ENCODE results near the gene WSCD1. TPM values are rescaled to one million over a fixed set of nuclear protein-coding genes. Genes with fewer than 3 reads are reported as not detected.

Gene WSCD1
- total and polyA plus RNA-seq, 2 of the 4 experiments (the other 2 are of a cell fraction): 0.07 TPM; not detected in 1

DNA sequence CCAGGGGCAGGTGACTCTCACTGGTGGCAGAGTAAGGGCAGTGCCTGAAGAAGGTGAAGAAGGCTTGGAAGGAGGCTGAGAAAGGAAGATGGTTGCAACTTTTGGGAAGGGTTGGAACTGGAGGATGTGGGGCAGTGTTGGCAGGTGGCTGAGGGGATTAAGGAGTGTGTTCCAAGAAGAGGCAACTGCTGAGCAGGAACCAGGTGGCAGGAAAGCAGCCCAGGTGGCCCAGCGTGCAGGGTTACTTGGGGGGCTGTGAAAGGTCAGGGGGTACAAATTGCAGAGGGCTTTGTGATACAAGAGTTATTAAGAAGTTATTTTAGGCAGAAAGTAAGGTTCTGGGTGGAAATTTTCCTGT is 28.6 kb downstream of the WSCD1 start:
- no peak overlapping the region for H3K27ac ChIP-seq (ENCODE audit: insufficient read depth, low read length)

More for the DNA sequence above, 28.6 kb downstream of the WSCD1 start:
- Histone ChIP-seq H3K9me3 (ENCODE audit: control insufficient read depth, insufficient read depth, low read length) (peaks cover 6% of the 10 kb centered on the region; the same call in 1 of the 2 replicates), H2AK9ac (replicated peaks; ENCODE audit: low read depth, low read length, poor library complexity) (no peak overlapping the region), H3K4ac (ENCODE audit: low read depth, low read length) (no peak overlapping the region), H2BK15ac (ENCODE audit: low read depth, low read length) (no peak overlapping the region), H3K56ac (ENCODE audit: extremely low read depth, insufficient read depth, low read length) (no peak overlapping the region), H2BK20ac (ENCODE audit: low read depth, low read length) (no peak overlapping the region), H4K91ac (ENCODE audit: insufficient read depth, low read depth, low read length) (no peak overlapping the region), H3K4me1 (ENCODE audit: control insufficient read depth, insufficient read depth, low read length) (no peaks in the 10 kb centered on the region), H3K9me1 (ENCODE audit: insufficient read depth, low read length) (no peaks in the 10 kb centered on the region), H4K20me1 (ENCODE audit: insufficient read depth, low read length) (no peaks in the 10 kb centered on the region), H3K9ac (ENCODE audit: low read depth, low read length) (no peak overlapping the region), H3K4me2 (ENCODE audit: low read depth, low read length) (no peak overlapping the region), H3K18ac (ENCODE audit: low read depth, low read length) (no peak overlapping the region), H2AK5ac (ENCODE audit: low read depth, low read length) (no peak overlapping the region), H4K5ac (ENCODE audit: low read depth, low read length) (no peak overlapping the region), H3K79me1 (ENCODE audit: low read depth in 1 of 2, low read length in 2 of 2) (no peaks in the 10 kb centered on the region), H2BK5ac (ENCODE audit: low read depth, low read length, poor library complexity, severe bottlenecking) (no peak overlapping the region), H4K8ac (ENCODE audit: low read depth in 2 of 2, low read length in 2 of 2) (no peak overlapping the region), H2BK120ac (ENCODE audit: low read depth, low read length) (no peak overlapping the region), H2AFZ (replicated peaks; ENCODE audit: low read length, poor library complexity) (no peak overlapping the region), H3K27me3 (ENCODE audit: control insufficient read depth, insufficient read depth, low read length) (no peaks in the 10 kb centered on the region), H3K23ac (ENCODE audit: low read depth, low read length) (no peak overlapping the region), H3K36me3 (ENCODE audit: control insufficient read depth, insufficient read depth, low read length) (no peaks in the 10 kb centered on the region), H3K4me3 (ENCODE audit: insufficient read depth, low read depth, low read length) (no peak overlapping the region), H3K14ac (replicated peaks; ENCODE audit: low read depth, low read length) (no peak overlapping the region)
- DNase-seq: no peak
- ATAC-seq (ENCODE audit: low read depth): no peak
- no peak for TF ChIP-seq FOS (IDR thresholded peaks at IDR 0.05; ENCODE audit: low read depth, low read length)
- TF ChIP-seq, protein P1, sequence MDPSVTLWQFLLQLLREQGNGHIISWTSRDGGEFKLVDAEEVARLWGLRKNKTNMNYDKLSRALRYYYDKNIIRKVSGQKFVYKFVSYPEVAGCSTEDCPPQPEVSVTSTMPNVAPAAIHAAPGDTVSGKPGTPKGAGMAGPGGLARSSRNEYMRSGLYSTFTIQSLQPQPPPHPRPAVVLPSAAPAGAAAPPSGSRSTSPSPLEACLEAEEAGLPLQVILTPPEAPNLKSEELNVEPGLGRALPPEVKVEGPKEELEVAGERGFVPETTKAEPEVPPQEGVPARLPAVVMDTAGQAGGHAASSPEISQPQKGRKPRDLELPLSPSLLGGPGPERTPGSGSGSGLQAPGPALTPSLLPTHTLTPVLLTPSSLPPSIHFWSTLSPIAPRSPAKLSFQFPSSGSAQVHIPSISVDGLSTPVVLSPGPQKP (IDR thresholded peaks at IDR 0.05; ENCODE audit: borderline replicate concordance, low read depth, low read length): no peak
- TF ChIP-seq CHD1 (IDR thresholded peaks at IDR 0.05; ENCODE audit: low read depth, low read length): no peak
- TF ChIP-seq, protein P2, sequence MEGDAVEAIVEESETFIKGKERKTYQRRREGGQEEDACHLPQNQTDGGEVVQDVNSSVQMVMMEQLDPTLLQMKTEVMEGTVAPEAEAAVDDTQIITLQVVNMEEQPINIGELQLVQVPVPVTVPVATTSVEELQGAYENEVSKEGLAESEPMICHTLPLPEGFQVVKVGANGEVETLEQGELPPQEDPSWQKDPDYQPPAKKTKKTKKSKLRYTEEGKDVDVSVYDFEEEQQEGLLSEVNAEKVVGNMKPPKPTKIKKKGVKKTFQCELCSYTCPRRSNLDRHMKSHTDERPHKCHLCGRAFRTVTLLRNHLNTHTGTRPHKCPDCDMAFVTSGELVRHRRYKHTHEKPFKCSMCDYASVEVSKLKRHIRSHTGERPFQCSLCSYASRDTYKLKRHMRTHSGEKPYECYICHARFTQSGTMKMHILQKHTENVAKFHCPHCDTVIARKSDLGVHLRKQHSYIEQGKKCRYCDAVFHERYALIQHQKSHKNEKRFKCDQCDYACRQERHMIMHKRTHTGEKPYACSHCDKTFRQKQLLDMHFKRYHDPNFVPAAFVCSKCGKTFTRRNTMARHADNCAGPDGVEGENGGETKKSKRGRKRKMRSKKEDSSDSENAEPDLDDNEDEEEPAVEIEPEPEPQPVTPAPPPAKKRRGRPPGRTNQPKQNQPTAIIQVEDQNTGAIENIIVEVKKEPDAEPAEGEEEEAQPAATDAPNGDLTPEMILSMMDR (conservative IDR thresholded peaks at IDR 0.05; ENCODE audit: low read depth, low read length): no peak
- no peak for TF ChIP-seq SMC3 (IDR thresholded peaks at IDR 0.05; ENCODE audit: low read depth, low read length)
- TF ChIP-seq RFX5 (IDR thresholded peaks at IDR 0.05; ENCODE audit: low read depth, low read length): no peak
- no peak for TF ChIP-seq BHLHE40 (IDR thresholded peaks at IDR 0.05; ENCODE audit: low read depth, low read length)
- TF ChIP-seq, protein P3, sequence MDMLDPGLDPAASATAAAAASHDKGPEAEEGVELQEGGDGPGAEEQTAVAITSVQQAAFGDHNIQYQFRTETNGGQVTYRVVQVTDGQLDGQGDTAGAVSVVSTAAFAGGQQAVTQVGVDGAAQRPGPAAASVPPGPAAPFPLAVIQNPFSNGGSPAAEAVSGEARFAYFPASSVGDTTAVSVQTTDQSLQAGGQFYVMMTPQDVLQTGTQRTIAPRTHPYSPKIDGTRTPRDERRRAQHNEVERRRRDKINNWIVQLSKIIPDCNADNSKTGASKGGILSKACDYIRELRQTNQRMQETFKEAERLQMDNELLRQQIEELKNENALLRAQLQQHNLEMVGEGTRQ (IDR thresholded peaks at IDR 0.05; ENCODE audit: low read depth, low read length): no peak
- no peak for TF ChIP-seq CEBPB (IDR thresholded peaks at IDR 0.05; ENCODE audit: low read depth, low read length)
- no peak for TF ChIP-seq RAD21 (IDR thresholded peaks at IDR 0.05; ENCODE audit: low read length)
- no peak for TF ChIP-seq POLR2A (IDR thresholded peaks at IDR 0.05; ENCODE audit: low read depth, low read length)
- TF ChIP-seq MAZ (IDR thresholded peaks at IDR 0.05; ENCODE audit: borderline replicate concordance, low read depth, low read length): no peak
- no peak for TF ChIP-seq MAFK (IDR thresholded peaks at IDR 0.05; ENCODE audit: low read depth, low read length)
- TF ChIP-seq NFE2L2 (IDR thresholded peaks at IDR 0.05; ENCODE audit: low read depth, low read length): no peak
- no peak for TF ChIP-seq RCOR1 (IDR thresholded peaks at IDR 0.05; ENCODE audit: insufficient replicate concordance, low read length)
- no peak for TF ChIP-seq MXI1 (IDR thresholded peaks at IDR 0.05; ENCODE audit: borderline replicate concordance, low read depth, low read length)
- dilution Hi-C loops (cut with HindIII; ENCODE audit: low sequenced_read_pairs, unreplicated experiment) (no loop called here), intact Hi-C loops (cut with micrococcal nuclease) (no loop called here), in situ Hi-C loops (cut with MboI; ENCODE audit: low sequenced_read_pairs) (no loop called here)
- CTCF ChIA-PET: no interaction called here
- BruUV-seq (replicated peaks): no TSS peak
- POLR2A ChIA-PET (ENCODE audit: unreplicated experiment): no interaction called here
- WGBS, 2 experiments (ENCODE audit: extremely low coverage in 2 of 2, insufficient read length in 1 of 2): no CpG with 5 or more reads among the region's 1 CpG

All from IMR-90 (cell line).